GM12878 (cell line): ENCODE data around the gene DPM1.

Experiments
- CTCF ChIP-seq, 3 experiments: IDR thresholded peaks in 2 of 3; conservative IDR thresholded peaks in 1 of 3; 2 replicates each; pipeline ENCODE4 v1.5.1; 2011; ENCODE audit warnings: low read depth in 3 of 3, low read length in 3 of 3, mild to moderate bottlenecking in 3 of 3, control low read depth in 2 of 3, moderate library complexity in 2 of 3, inconsistent platforms in 1 of 3, mixed read lengths in 1 of 3; ENCODE audit not compliant: control insufficient read depth in 2 of 3, insufficient read depth in 1 of 3; ENCODE audit errors: extremely low read depth in 1 of 3
- HDGF ChIP-seq: fragments of 450-650 bp; IDR thresholded peaks from 2 replicates; pipeline ENCODE4 v1.6.1; 2016; ENCODE audit warnings: antibody characterized with exemption
- JUND ChIP-seq: IDR thresholded peaks from 2 replicates; pipeline ENCODE4 v1.6.1; 2012; ENCODE audit warnings: low read depth, mild to moderate bottlenecking, low read length, improper control_type of control experiment, moderate library complexity
- NR2C1 ChIP-seq: fragments of 450-650 bp; IDR thresholded peaks from 2 replicates; pipeline ENCODE4 v1.6.1; 2017; ENCODE audit warnings: antibody characterized with exemption, mild to moderate bottlenecking, moderate library complexity
- TCF7 ChIP-seq: IDR thresholded peaks from 2 replicates; pipeline ENCODE4 v1.6.1; 2014; ENCODE audit warnings: antibody characterized with exemption, borderline replicate concordance

GRCh38 chr20:50953196-50953595 is 5.1 kb downstream of the DPM1 start:
- TF ChIP-seq CTCF (IDR thresholded peaks at IDR 0.05 in 2 of 3, conservative IDR thresholded peaks at IDR 0.05 in 1 of 3; ENCODE audit: control insufficient read depth in 2 of 3, extremely low read depth in 1 of 3, insufficient read depth in 1 of 3, low read depth in 3 of 3, low read length in 3 of 3), result no peak
- TF ChIP-seq JUND, result no peak
- no peak for TF ChIP-seq NR2C1
- no peak for TF ChIP-seq TCF7
- TF ChIP-seq HDGF, result no peak
